Fibroblast of upper back skin (primary cell): ENCODE measurements around the gene SCUBE2.

Experiments
- DNase-seq: peaks from one replicate; pipeline ENCODE4 v3.0.0-alpha.2; 2013

The SCUBE2 gene

GRCh38 chr11:9091044-9091922 is at the start of gene SCUBE2:
TSS of gene SCUBE2 (minus strand) at chr11:9091599. CDS start at chr11:9091528, 71 bp downstream.
- DNase-seq = no peak

DNA sequence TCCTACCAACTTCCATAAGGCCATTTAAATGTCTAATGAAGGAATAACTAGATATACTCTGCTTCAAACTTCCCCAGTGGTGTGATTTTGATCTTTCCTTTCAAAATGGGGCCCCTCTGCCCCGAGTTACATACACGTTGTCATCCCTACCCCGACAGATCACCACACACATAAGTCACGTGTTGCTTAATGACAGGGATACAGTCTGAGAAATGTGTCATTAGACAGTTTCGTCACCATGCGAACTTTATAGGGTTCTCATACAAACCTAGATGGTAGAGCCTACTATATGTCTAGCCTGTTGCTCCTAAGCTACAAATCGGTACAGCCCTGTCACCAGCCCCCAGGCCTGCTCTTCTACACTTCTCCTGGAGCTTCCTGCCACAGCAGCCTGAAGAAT is 49.8 kb upstream of the SCUBE2 start:
- no peak for DNase-seq

DNA sequence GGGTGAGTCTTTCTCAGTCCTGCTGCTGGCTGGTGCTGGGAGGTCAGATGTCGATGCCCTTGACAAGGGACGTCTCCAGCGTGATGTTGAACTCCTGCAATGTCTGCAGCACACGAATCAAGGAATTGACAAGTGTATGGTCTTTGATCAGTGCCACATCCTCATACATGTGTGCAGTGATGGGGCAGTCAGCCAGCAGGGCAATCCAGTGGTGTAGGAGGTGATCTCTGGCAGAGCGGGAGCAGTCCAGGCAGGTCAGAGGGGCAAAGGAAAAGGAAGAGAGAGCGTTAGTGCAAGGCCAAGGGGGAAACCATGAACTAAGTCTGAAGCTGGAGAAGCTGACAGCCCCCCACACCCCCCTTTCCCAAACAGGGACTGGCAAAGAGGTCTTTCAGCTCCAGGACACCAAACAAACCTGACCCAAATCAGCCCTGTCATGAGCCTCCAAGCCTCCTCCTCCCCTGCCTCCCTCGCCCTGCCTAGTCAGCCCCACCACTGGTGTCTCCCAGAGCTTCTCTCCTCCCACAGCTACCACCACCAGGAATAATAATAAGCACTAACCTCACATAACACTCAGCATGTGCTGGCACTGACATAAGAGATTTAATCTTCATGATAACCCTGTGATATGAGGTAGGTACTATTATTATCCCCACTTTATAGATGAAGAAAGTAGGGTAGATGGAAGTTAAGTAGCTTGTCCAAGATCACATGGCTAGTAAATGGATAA is 48.4 kb upstream of the SCUBE2 start:
- no peak for DNase-seq

- DNase-seq = peak; percentile 77
These were observed 47.5 kb upstream of the SCUBE2 start for GRCh38 chr11:9138612-9139579.

DNA sequence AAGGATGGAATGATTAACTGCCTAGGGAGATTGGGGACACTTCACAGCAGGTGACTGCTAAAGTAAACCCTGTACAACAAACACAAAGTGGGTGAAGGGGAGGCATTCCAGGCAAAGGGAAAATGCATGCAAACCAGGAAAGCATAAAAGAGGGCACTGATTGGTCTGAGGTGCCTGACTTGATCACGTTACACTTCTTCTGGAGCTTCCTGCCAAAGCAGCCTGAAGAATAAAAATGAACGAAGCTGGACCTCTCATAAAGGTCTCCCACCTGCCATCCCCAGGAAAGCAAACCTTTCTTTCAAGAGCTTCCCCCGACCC is 46.7 kb upstream of the SCUBE2 start:
- DNase-seq = no peak

- DNase-seq = peak; percentile 65
These were observed 46.1 kb upstream of the SCUBE2 start for GRCh38 chr11:9137293-9138132.

DNA sequence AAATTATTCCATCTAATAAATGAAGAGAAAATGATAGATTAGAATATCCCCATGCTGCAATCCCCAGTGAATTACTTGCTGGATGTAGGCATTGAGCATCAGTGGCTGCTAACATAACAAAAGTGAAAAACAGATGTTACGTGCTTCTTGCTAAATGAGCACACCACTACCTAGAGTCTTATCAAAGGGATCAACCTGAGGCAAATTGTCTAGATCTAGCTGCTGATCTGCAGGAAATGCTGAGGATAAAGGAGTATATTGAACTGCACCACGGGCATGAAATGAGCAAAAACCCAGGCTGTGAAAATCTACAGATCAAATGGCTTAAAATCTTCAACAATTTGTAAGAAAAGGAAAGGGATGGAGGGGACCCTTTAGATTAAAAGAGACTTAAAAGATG is 45.3 kb upstream of the SCUBE2 start:
- DNase-seq = no peak

- DNase-seq = no peak
These were observed 42.6 kb upstream of the SCUBE2 start for GRCh38 chr11:9133956-9134355.

DNA sequence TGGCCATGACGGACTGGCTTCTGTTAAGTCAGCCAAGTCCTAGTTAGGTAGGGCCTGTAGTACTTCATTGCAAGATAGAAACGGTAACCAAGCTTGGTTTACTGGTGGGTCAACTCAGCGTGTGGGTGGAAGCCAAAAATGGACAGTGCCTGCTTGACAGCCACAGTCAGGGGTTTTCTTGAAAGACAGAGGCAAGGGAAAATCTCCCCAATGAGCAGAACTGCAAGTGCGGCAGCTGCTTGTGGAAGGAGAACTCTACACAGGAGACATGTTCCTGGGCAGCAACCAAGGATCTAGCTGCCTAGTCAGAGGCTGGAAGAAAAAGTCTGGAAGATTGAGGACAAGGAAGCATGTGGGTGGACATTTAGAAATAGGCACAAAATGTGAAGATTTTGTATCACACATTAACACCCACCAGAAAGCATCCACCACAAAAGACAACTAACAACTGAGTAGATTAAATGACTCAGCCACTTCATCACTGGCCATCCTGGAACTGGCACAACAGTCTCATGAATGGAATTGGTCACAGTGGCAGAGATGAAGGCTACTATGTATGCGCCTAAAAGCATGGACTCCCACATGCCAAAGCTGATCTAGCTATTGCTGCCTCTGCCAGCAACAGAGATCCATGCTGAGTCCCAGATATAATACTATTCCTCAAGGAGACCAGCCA is 40.9 kb upstream of the SCUBE2 start:
- no peak for DNase-seq

- no peak for DNase-seq
These were observed 38.9 kb upstream of the SCUBE2 start for GRCh38 chr11:9130297-9130696.

- no peak for DNase-seq
These were observed 35.2 kb upstream of the SCUBE2 start for GRCh38 chr11:9126636-9127035.

- no peak for DNase-seq
These were observed 33.9 kb upstream of the SCUBE2 start for GRCh38 chr11:9125185-9125886.

GRCh38 chr11:9123595-9124304 is 32.4 kb upstream of the SCUBE2 start:
- DNase-seq = no peak

DNA sequence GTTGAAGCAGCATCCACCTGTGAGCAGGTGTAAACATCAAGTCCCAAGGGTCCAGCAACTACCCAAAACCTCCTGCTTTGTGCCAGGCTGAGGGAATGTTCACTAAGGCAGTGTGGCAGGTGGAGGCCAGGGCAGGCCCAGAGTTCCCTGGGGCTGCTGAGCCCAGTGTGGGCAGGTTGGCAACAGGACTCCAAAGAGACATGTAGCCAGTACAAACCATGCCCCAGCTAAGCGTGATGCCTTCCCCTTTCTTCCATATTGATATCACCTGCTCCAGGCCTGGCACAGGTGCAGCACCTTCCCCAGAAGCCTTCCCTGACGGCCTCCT is 30.0 kb upstream of the SCUBE2 start:
- DNase-seq = no peak

DNA sequence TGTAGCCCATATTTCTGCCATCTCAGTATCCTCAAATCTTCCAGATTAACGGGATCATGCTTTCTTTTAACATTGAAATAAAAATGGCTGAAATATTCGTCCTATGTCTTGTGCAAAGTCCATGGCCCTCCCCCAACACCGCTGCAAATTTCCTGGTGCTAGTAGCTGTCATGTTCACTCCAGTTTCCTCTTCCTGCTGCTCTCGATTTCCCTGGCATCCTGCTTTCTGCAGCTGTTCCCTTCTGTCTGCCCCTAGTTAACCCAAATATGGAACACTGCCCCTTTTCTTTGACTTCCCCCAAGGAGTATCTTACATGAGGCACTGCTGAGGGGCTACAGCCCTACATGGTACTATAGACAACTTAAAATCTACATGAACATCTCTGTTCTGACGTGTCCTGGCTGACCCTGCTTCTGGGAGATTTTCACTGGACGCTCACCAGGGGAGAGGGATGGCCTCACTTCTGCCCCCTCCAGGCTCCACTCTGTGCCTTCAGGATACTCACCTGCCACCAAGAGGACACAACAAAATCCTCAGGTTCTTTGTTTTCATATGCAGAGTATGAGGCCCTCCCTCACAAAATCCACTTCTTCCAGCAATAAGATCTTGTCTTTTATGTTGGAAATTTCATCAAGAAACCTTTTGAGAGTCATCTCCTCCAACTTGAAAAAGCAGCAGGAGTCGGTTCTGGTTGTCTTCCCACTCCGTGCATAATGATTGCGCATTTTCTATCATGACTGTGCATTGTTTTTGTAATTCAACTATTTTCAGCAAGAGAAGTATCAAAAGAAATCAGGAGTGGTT is 29.5 kb upstream of the SCUBE2 start:
- DNase-seq = no peak

GRCh38 chr11:9118277-9118676 is 26.9 kb upstream of the SCUBE2 start:
- DNase-seq = peak; percentile 13

- DNase-seq = no peak
These were observed 20.7 kb upstream of the SCUBE2 start for GRCh38 chr11:9112075-9112474.

- DNase-seq = no peak
These were observed 18.7 kb upstream of the SCUBE2 start for GRCh38 chr11:9109858-9110731.

DNA sequence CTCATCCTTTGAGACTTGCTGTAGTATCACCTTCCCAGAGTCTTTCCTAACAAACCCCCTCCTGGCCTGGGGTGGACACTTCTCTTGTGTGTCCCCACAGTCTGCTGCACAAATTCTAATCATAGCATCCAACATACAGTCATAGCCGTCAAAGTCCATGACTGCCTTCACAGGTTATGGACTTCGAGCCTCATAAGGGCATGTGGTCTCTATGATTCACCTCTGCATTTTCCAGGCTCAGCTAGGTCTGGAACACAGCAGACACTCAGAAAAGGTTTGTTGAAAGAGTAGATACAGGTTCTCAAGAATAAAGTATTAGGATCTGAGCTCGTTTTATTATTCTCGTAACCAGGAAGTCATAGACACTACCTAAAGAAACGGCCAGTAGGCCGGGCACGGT is 13.2 kb upstream of the SCUBE2 start:
- no peak for DNase-seq
